ENCODE data around the gene ZNF584.
"Not testable (repeated sequence)": the region's sequence is repeated elsewhere in the genome, so short reads cannot be mapped to it uniquely, and the experiment has no call there.

Gene ZNF584

DNA sequence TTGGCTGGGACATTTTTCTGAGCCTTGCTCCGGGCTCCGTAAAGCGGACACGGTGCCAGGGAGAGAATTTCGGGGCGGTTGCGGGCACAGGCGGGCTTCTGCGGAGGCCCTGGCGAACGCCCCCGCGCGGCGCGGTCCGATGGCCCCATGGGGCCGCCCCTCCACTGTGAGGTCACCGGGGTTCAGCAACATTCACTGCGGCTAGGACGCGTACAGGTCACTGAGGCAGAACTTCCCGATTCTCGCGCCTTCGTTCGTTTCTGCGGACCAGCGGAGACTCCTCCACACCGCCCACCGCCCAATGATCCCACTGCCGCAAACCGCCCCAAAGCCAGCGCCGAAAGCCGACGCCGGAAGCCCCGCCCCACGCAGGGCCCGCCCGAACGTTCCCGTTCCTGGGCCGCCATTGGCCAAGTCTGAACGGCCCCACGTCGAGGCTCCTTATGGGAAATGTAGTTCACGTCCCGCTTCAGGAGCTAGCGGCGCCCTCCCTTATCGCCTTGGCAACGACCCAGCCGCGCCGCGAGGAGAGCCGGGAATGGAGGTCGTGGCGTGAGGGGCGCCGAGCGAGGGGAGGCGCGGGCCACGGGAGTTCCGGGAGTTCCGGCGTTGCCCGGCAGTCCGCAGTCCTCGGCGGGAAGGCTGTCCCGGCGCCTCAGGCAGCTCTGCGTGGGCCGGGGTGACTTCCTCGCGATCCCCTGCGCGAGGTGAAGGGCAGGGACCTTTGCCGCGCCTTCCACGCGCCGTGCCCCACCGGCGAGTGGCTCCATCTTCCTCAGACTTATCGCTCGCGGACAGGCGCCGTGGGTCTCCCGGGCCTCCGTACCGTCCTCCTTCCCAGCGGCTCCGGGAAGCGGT lies at the start of gene ZNF584:
Gene ZNF584, plus strand, starts transcription at position 498 of the 858 bp plus-strand sequence. CDS start 499 bp downstream, outside the sequence.
- in situ Hi-C loops (cut with HindIII; ENCODE audit: low sequenced_read_pairs), result no loop called here

DNA sequence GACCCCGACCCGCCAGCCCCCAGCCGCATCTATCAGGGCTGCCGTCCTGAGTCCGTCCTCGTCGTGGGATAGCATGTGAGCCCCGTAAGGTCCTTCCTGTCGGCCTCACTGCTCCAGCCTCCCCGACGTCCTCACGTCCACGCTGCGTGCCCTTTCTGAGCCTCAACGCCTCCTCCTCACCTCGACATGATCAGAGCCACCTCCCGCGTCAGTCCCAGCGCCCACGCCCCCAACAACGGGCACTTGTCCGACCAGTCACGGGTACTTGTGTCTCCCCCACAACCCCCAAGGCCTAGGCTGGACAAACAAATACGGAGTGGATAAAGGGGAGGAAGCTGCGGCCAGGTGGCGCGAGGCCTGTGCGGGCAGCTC lies 46.6 kb upstream of the ZNF584 start:
- in situ Hi-C loops (cut with HindIII; ENCODE audit: low sequenced_read_pairs), result no loop called here

DNA sequence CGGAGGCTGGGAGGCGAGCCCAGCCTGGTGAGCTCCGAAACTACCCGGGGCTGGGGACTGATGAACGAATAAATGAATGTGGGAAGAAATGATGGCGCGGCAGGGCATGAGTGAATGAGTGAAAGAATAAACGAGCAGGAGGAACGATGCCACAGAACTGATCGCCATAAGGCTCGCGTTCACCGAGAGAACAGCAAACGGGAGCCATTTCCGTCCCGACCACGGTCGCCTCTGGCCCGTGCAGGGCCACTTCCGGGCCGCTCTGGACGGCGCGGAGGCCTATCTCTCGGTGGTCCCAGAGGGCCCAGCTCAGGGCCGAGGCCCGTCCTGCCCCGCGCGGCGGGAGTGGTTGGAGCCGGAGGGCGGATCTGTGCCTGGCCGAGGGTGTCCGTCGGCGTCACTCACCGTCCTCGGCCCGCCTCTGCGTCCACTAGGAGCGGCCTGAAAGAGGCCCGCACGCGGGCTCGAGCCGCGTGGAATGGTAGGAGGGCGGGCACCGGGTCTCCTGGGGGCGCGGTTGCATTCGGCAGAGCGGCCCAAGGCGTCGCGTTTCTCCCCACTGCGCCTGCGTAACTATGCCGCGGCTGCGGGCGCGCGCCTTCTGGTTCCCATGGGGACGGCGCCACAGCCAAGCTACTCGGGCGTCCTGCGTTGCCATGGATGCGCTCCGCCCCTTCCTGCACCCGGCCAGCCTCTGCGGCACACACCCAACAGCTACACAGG lies 46.0 kb upstream of the ZNF584 start, which contains the start of gene ZNF497:
Gene ZNF497, minus strand, starts transcription at position 480 of the 723 bp plus-strand sequence. CDS start 5,116 bp downstream, outside the sequence.
- in situ Hi-C loops (cut with HindIII; ENCODE audit: low sequenced_read_pairs), result no loop called here

- in situ Hi-C loops (cut with HindIII; ENCODE audit: low sequenced_read_pairs), result no loop called here
These were observed 44.3 kb upstream of the ZNF584 start for GRCh38 chr19:58364146-58364545.

DNA sequence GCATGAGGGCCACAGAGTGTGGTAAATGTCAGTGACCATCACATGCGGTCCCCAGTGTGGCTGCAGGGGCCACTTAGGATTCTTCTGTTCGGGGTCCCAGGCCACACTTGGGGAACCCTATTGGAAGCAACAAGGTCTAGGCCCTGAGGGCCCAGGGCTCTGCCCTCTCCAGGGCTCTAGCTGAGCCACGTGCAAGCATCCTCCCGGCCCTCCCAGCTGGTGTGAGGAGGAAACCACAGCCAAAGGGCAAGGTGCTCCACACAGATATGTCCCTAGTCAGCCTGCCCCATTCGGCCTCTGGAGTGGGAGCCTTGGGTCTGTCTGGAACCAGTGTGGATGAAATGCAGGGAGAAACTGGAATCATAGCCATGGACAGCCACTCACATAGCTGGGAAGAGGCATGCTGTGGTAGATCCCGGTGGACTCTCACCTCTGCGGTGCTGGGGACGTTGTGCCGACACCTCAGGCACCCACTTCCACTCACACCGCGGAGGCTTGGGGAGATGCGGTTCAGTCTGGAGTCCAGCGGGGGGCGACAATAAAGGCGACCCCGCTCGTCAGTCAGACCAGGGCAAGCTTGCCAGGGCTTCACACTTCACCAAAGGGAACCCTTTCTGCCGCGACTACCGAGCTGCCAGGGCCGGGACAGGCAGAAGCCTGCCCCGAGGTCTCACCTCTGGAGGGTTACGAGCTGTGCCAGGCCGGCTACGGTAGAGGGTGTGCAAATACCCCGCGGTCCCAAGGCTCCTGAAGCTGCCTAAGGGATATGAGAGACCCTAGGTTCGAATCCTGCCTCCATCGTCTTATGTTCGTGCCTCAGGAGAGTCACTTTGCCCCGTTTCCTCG lies 41.6 kb upstream of the ZNF584 start:
- in situ Hi-C loops (cut with HindIII; ENCODE audit: low sequenced_read_pairs), result no loop called here

DNA sequence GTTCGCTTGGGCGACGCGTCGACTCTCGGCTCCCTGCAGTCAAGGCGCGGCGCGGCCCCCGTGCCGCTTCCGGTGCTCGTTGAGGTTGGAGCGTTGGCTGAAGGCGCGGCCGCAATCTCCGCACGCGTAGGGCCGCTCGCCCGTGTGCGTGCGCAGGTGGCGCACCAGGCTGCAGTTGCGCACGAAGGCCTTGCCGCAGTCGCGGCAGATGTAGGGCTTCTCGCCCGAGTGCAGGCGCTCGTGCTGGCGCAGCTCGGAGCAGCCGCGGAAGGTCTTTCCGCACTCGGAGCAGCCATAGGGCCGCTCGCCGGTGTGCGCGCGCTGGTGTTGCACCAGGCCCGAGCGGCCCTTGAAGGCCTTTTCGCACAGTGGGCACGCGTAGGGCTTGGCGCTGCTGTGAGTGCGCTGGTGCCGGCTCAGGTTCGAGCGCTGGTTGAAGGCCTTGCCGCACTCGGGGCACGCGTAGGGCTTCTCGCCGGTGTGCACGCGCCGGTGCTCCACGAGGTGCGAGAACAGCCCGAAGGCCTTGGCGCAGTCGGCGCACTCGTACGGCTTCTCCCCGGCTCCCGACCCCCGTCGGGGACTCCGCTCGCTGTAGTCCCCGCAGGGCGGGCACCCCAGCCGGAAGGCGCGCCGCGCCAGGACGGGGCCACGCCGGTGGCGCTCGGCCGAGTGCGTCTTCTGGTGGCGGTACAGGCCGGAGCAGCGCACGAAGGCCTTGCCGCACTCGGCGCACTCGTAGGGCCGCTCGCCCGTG lies 40.6 kb upstream of the ZNF584 start:
- in situ Hi-C loops (cut with HindIII; ENCODE audit: low sequenced_read_pairs), result no loop called here

DNA sequence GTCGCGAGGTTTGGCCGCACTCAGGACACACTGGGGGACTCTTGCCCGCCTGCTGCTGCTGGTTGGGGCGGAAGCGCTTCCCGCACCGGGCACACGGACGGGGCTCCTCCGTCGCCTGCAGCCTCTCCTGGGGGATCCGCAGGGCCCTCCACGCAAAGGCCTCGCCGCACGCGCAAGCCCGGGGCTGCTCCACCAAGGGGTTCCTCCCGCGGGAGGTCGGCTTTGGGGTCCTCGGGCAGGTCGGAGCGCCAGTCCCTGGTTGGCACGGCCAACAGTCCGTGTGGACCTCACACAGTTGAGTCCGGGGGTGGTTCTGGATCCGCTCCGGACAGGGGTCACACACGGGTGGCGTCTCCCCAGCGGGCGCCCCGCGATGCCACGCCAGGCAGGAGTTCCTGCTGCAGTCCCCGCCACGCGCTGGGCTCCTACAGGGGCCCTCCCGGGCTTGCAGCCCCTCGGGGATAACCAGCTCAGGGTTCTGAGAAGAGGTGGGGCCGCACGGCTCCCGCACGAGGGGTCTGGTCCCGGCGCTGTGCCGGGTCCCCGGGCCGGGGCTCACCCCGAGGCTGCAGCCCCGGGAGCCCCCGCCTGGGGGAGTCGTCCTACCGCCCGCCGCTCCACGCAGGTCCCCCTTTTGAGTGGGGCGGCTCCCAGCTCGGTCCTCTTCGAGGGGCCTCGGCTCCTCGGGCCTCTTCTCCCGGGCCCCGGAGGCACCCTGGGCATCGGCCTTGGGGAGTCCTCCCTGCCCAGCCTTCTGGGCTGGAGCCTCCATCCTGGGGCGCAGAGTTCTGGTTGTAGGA lies 39.7 kb upstream of the ZNF584 start:
- in situ Hi-C loops (cut with HindIII; ENCODE audit: low sequenced_read_pairs), result no loop called here

GRCh38 chr19:58372311-58373133 lies 35.9 kb upstream of the ZNF584 start:
- in situ Hi-C loops (cut with HindIII; ENCODE audit: low sequenced_read_pairs), result no loop called here

- in situ Hi-C loops (cut with HindIII; ENCODE audit: low sequenced_read_pairs), result no loop called here
These were observed 34.2 kb upstream of the ZNF584 start for GRCh38 chr19:58374200-58374599.

GRCh38 chr19:58376724-58377123 lies 31.7 kb upstream of the ZNF584 start:
- in situ Hi-C loops (cut with HindIII; ENCODE audit: low sequenced_read_pairs), result not testable (repeated sequence)

- in situ Hi-C loops (cut with HindIII; ENCODE audit: low sequenced_read_pairs), result no loop called here
These were observed 29.2 kb upstream of the ZNF584 start for GRCh38 chr19:58379246-58379645.

DNA sequence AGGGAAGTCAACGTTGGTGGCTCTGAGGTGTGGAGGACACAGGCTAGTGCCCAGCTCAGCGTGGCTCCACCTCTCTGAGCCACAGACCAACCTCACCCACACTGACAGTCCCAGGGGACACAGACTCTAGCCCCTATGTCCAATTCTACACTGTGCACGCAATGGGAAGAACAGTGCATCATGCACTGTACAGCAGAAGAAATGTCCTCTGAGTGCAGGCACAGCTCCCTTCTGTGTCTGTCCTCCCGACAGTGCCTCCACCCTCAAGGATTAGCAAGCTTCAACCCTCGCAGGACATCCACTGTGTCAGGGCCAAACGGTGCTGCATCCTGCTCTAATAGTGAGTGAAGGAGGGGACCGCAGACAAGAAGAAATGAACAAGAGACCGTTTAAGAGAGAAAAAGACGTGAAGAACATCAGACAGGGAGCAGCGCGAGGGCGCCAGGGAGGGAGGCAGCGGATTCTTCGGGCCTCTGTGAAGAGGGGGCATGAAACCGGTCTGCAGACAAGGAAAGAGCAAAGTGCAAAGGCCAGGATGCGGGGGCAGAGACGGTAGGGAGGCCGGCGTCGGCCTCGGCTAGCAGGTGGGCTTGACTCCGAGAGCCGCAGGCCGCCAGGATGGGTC lies 28.3 kb upstream of the ZNF584 start:
- in situ Hi-C loops (cut with HindIII; ENCODE audit: low sequenced_read_pairs), result no loop called here

GRCh38 chr19:58380662-58381459 lies 27.6 kb upstream of the ZNF584 start, which contains the start of gene ZNF837:
Gene ZNF837 (minus strand): TSS chr19:58381030. CDS start chr19:58369332, 11,698 bp downstream.
- in situ Hi-C loops (cut with HindIII; ENCODE audit: low sequenced_read_pairs), result no loop called here

DNA sequence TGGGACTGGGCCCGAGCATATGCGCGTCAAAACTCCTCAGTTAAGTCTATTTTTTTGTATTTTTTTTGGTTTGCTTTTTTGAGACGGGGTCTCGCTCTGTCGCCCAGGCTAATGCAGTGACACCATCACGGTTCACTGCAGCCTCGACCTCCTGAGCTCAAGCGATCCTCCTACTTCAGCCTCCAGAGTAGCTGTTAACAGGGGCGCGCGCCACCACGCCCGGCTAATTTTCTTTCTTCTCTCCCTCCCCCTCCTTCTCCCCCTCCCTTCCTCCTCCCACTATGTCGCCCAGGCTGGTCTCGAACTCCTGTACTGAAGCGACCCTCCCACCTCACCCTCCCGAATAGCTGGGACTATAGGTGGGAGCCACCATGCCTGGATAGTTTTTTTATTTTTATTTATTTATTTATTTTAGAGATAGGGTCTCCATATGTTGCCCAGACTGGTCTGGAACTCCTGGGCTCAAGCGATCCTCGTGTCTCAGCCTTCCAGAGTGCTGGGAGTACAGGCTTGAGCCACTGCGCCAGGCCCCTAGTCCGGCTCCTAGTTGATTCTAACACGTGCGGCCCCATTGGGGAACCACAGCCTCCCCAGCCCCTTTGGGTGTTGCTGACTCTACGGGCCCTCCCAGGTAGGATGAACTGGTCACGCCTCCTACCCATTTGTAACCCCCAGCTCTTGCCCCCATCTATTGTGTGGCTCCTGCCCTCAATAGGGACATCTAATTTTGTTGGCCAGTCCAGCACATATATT lies 26.8 kb upstream of the ZNF584 start:
- in situ Hi-C loops (cut with HindIII; ENCODE audit: low sequenced_read_pairs), result no loop called here

DNA sequence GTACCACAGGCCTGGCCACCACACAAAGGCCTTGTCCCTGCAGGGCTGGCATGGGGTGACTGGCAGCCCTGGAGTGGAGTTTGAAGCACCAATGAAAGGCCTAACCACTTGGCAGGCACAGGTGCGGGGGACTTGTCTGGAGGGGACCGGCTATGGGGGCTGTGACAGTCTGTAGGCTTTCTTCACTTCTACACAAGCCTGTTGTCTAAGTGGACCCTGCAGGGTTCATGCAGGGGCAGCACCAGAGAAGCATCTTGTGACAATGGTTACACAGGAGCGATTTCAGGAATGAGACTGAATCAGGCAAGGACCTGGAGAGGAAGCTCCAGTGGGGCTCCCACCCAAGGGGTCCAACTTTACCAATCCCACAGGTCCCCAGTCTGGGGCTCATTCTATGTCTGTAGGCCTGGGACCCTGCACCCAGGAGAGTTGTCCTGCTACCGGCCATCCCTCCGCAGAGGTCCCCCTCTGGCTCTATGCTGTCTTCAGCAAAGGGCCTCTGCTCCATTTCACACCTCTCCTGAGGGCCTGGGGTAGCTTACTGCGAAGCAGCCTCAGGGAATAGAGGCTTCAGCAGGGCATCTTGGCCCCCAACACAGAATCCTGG lies 25.3 kb upstream of the ZNF584 start:
- in situ Hi-C loops (cut with HindIII; ENCODE audit: low sequenced_read_pairs), result no loop called here

DNA sequence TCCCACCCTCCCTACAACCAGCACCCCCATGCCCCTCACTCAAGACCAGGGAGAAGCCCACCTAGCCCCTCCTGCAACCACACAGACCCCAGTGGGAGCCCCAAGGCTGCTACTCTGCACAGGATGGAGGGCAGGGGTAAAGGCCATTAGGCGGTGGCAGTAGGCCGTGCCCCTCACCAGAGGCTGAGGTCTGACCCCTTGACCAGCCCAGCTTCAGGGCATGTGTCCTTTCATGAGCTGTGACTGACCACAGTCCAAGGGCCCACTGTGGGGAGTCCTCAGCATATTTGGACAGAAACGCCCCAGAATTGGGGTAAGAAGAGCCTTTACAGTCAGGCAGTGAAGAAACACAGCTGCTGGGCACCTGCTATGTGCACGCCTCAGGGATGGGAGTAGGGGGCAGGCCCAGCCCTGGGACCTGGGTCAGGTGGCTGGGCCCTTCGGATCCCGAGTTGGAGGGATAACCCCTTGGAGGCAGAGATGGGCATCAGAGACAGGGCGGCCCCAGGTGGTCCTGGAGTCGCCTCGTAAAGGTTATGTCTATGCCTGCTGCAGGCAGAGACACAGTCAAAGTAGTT lies 23.0 kb upstream of the ZNF584 start:
- in situ Hi-C loops (cut with HindIII; ENCODE audit: low sequenced_read_pairs), result no loop called here

Data from DLD1 (cell line).